Fibroblast of skin of abdomen (primary cell): ENCODE data around the gene MED17.

Source experiments
- DNase-seq: peaks from one replicate; pipeline ENCODE4 v3.0.0-alpha.2; 2013

MED17 gene

GRCh38 chr11:93817426-93818348, 33.6 kb downstream of the MED17 start:
- no peak for DNase-seq

GRCh38 chr11:93819966-93820695, 36.0 kb downstream of the MED17 start:
- no peak for DNase-seq

DNA sequence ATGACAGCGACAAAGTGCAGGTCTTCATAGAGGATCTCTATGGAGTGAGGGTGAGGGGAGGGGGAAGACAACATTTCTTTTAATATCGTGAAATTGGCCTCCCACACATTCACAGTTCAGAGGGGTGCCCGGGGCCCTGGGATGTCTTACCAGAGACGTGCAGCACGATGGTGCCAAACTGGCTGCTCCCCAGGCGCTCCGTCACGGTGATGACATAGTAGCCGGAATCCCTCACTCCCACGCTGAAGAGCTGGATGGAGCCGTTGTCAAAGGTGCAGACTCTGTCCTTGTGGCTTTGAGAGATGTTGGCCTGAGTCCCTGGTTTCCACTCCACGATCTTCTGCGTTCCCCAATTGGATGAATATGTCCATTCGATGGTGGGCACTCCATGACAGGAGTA, 36.8 kb downstream of the MED17 start:
- DNase-seq = no peak

DNA sequence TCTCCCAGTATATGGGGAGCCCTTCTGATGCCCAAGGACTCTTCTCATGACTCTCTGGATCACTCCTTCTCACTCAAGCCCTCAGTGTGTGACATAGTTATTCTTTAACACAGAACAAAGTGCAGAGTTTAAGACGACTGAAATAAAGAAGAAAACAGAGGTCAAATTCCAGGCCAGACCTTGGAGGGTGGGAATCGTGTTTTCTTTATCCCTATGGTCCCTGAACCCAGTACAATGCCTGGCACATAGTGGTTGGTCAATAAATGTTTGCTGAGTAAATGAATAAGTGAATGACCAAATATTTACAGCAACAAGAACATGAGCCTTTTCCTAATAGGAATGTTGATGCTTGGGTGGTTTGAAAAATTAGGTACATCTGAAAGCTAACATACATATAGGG, 37.5 kb downstream of the MED17 start:
- DNase-seq = no peak

GRCh38 chr11:93822359-93822758, 38.3 kb downstream of the MED17 start:
- no peak for DNase-seq

GRCh38 chr11:93823210-93823609, 39.1 kb downstream of the MED17 start:
- DNase-seq = no peak

GRCh38 chr11:93827363-93827762, 43.3 kb downstream of the MED17 start:
- no peak for DNase-seq

DNA sequence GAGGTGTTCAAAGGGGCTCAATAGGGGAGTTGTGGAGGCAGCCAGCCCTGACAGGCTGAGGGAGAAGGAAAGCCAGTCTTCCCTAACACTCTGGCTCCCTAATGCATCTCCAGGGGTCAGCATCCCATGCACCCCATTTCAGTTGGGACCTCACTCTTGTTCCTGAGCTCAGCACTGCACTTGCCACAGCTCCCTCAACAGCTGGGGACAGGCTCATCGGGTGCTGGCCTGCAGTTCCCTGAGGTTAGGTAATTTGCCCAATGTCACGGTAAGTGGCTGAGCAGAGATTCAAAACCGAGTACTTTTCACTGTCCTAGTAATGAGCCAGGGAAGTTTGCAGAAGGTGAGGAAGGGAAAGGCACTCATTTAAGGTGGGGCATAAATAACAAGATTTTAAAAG, 45.5 kb downstream of the MED17 start:
- no peak for DNase-seq

DNA sequence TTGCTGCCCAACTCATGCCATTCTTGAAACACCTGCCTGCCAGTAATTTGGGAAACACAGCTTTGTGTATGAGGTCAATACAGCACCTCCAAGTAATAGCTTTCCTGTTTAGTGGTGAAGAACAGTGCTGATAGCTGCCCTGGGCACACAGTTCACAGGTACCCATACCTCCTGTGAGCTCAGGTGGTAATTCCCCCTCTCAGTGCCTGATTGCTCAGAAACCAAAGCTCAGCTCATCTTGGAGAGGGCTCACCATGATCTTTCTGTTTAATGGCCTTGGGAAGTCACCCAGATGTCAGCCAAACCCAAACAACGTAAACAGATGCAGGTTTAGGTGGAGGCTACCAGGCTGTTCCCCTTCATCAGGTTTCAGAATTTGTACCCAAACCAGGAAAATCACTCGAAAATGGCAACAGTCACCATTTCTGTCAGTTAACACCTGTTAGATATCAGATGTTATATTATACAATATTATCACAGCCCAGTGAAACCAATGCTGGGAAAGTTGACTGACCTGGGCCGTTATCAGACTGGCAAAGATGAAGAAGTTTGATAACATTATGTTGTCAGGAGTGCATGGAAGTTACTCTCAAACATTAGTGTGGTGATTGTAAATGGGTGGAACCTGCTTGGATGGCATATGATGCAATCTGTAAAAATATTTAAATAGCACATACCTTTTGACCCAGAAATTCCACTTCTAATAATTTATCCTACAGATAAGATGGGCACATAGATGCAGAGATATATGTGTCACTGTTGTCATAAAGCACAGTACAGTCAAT, 47.5 kb downstream of the MED17 start:
- DNase-seq = no peak

DNA sequence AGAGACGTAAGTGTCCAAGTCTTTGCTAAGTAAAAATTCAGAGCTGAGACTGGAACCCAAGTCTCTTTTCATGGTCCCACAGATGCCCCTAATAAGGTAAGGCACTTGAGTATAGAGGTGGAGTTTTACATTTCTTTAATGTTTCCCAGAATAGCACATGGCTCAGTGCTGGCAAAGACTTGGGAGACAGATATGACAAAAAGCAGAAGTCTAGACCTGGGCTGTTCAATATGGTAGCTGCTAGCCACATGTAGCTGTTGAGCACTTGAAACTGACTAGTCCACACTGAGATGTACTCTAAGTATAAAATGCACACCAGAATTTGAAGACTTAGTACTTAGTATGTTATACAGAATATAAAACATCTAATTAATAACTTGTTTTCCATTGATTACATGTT, 48.7 kb downstream of the MED17 start:
- DNase-seq = no peak

DNA sequence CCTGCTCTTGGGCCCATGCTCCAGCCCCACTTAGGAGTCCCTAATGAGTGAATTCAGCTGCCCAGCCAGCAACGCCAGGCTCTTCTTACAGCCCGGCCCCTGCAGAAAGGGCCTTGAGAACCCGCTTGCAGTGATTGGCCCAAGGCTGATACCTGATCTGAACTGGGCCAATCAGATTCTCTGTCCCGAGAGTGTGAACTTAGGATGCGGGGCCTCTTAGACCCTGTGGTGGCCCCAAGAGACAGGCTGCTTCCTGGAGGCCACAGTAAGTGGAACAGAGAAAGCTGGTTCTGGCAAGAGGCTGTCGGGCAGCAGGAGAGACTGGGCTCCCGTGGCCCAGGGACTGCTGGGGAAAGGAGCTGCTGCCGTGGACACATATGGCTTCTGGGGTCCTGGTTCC, 54.9 kb downstream of the MED17 start:
- DNase-seq = no peak

DNA sequence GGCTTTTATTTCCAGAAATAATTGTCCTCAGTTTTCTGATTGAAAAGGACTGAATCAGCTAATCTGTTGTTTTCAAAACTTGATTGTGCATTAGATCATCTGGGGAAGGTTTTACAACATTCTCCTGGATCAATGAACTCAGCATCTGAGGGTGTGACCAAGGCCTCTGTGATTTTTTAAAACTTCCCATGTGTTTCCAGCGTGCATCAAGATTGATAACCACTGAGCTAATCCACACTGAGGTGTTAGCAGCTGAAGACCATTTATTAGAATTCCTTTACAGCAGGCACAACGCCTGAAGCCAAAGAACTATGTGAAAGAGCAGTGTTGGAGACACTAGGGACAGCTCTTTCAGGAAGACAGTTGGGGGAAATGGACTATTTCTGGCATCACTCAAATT, 56.1 kb downstream of the MED17 start:
- no peak for DNase-seq

- DNase-seq = no peak
Measured at GRCh38 chr11:93840981-93841380, 56.9 kb downstream of the MED17 start.

DNA sequence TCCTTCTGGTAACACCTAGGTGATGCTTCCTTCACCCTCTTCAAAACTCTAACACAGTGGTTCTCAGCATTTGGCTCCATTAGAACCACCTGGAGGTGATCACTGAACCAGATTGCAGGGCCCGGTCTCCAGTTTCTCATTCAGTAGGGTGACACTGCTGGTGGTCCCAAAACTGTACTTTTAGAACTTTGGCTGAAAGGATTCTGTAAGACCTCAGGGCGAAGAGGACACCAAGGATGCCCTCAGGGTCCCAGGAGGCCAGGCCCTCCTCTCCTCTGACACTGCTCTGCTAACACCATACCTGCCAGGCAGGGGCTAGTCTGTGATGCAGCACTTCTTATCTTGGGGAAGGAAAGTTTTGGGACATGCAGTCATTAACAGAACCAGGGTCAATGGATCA, 57.4 kb downstream of the MED17 start:
- DNase-seq = no peak

GRCh38 chr11:93842034-93842433, 58.0 kb downstream of the MED17 start:
- no peak for DNase-seq

DNA sequence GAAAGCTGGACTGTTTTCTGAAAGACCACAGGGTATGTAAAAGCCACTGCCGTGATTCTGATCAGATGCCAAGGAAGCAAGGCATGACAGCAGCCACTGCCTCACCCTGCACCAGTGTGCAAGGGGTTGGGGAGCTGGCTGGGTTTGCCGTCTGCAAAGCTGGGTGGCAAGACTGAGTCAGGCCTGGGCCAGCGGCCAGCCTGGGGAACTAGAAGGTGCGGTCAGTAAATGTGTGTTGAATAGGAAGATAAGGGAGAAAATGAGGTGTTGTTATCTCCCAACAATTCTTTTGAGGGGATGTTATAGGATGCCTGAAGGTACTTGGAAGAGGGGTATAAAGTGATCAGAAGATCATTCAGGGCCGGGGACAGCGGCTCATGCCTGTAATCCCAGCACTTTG, 58.4 kb downstream of the MED17 start:
- DNase-seq = peak; percentile 13

- no peak for DNase-seq
Measured at GRCh38 chr11:93843906-93844305, 59.8 kb downstream of the MED17 start.

GRCh38 chr11:93844568-93844967, 60.5 kb downstream of the MED17 start:
- DNase-seq = no peak

DNA sequence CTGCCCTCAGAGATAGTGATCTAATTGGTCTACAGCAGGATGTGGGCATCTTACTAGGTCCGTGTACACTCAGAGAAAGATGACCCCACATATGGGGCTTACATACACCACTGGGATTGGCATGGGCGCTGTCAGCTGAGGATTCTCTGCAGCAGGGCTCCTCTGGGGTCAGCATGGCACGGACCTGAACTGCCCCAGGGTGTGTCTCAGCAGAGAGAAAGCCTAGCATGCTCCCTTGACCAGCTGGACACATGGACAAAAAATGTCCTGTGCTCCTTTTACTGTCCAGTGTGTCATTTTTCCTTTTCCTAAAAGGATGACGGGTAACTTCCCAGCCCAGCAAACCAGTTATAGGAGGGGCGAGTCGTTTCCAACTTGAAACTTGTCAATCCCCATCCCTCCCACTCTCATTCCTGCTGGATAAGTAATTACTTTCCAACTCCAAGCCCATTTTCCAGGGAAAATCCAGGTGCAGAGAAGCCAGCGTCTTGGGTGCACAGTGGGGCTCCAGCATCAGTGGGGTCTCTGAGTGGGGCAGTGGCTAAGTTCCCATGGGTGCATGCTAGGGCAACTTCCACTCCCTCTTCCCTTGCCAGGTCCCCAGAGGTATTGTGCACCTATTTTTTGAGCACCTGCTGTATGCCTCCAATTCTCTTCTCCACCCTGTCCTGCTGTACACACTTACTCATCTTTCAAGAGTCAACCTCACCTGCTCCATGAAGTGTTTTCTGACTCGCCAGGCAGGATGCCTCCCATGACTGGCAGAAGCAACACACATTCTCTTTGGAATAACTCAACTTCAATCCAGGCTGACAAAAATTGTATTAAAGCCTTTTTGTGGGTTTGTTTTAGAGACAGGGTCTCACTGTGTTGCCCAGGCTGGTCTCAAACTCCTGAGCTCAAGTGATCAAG, 61.4 kb downstream of the MED17 start:
- peak; percentile 28 for DNase-seq

- peak; percentile 73 for DNase-seq
Measured at GRCh38 chr11:93846411-93846810, 62.3 kb downstream of the MED17 start.

DNA sequence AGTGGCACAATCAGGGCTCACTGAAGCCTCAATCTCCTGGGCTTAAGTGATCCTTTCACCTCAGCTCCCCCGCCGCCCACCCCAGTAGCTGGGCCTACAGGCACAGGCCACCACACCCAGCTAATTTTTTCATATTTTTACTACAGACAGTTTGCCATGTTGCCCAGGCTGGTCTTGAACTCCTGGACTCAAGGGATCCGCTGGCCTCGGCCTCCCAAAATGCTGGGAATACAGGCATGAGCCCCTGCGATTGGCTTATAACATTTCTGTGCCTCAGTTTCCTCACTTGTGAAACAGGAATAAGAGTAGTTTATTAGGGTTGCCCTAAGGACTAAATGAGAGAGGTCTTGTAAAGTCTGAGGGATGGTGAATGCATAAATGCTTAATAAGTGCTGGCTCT, 65.1 kb downstream of the MED17 start:
- no peak for DNase-seq
